HepG2 (cell line): Measurements from ENCODE around the gene ZMIZ1.

Experiments
- EHMT2 ChIP-seq: fragments of 200-600 bp; sonication (generic); IDR thresholded peaks from 2 replicates; pipeline ENCODE4 v1.7.0; 2017; ENCODE audit warnings: antibody characterized with exemption, low read depth, low read length, borderline replicate concordance
- EP300 ChIP-seq, 3 experiments: sonication (generic) in 1 of 3; formaldehyde crosslinking in 1 of 3; IDR thresholded peaks; 2 replicates each; pipeline versions ENCODE4 v1.5.1 to v1.6.1; 2011 to 2020; ENCODE audit warnings: low read depth in 2 of 3, low read length in 2 of 3, borderline replicate concordance in 1 of 3, improper control_type of control experiment in 1 of 3, mild to moderate bottlenecking in 1 of 3, missing genetic modification reagents in 1 of 3, moderate library complexity in 1 of 3
- HDAC6 ChIP-seq: fragments of 200-600 bp; sonication (generic); IDR thresholded peaks from 2 replicates; pipeline ENCODE4 v1.7.0; 2017; ENCODE audit warnings: mild to moderate bottlenecking, antibody characterized with exemption, low read length, low read depth
- SETDB1 ChIP-seq: sonication (generic); formaldehyde crosslinking; IDR thresholded peaks from 2 replicates; pipeline ENCODE4 v1.5.1; 2020; ENCODE audit warnings: missing genetic modification reagents, mild to moderate bottlenecking, borderline replicate concordance
- ZBTB33 ChIP-seq: sonication (generic); formaldehyde crosslinking; IDR thresholded peaks from 2 replicates; pipeline ENCODE4 v1.4.0; 2020; ENCODE audit warnings: missing genetic modification reagents
- ZNF432 ChIP-seq: sonication (generic); formaldehyde crosslinking; IDR thresholded peaks from 2 replicates; pipeline ENCODE4 v1.5.0; 2020; ENCODE audit warnings: missing genetic modification reagents, mild to moderate bottlenecking, borderline replicate concordance
- TF ChIP-seq, protein P1 (sequence below), 2 experiments: sonication (generic) in 1 of 2; formaldehyde crosslinking in 1 of 2; IDR thresholded peaks; 2 replicates each; pipeline versions ENCODE4 v1.5.1 to v1.6.1; 2011 to 2020; ENCODE audit warnings: borderline replicate concordance in 1 of 2, low read depth in 1 of 2, low read length in 1 of 2, mild to moderate bottlenecking in 1 of 2, missing genetic modification reagents in 1 of 2, moderate library complexity in 1 of 2

DNA sequence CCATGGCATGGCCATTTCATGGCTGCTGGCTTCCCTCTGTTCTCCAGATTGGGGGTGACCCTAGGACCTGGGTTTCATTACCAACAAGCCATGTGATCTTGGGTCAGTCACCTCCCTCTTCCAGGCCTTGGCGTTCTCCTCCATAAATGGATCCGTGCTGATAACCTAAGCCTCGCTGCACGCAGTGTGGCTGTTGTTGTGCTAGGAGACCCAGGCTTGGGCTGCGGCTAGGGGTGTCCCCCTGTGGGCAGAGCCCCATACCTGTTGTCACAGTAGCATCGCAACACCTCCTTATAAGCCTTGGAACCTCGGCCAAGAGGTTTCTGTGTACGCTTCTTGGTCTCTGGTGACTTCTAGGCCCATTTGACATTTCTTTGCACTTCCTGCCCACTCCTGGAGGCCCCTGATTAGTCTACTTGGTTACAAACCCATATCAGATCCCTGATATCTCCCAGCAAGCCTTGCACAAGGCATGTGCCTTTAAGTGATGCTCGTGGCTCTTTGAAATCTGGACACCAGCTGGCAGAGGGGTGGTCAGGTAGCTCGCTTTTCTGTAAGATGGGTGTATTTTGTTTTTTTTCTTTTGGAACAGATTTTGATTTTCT is 23.6 kb downstream of the ZMIZ1 start:
- TF ChIP-seq HDAC6 (no peak), SETDB1 (CRISPR knock-in tag) (no peak), ZBTB33 (CRISPR knock-in tag) (no peak), EP300 (IDR thresholded peaks at IDR 0.05; ENCODE audit: low read depth in 2 of 2, low read length in 2 of 2) (no peak), EP300 (CRISPR knock-in tag; IDR thresholded peaks at IDR 0.05; ENCODE audit: borderline replicate concordance) (no peak), ZNF432 (CRISPR knock-in tag) (no peak), EHMT2 (no peak)
- TF ChIP-seq, protein P1, sequence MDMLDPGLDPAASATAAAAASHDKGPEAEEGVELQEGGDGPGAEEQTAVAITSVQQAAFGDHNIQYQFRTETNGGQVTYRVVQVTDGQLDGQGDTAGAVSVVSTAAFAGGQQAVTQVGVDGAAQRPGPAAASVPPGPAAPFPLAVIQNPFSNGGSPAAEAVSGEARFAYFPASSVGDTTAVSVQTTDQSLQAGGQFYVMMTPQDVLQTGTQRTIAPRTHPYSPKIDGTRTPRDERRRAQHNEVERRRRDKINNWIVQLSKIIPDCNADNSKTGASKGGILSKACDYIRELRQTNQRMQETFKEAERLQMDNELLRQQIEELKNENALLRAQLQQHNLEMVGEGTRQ (IDR thresholded peaks at IDR 0.05; ENCODE audit: low read depth, low read length), result no peak
- TF ChIP-seq, protein P1 (CRISPR knock-in tag; IDR thresholded peaks at IDR 0.05; ENCODE audit: borderline replicate concordance), result no peak
